B cell (primary cell): ENCODE measurements around the gene ADAM19. TPM values are rescaled to one million over a fixed set of nuclear protein-coding genes. Genes with fewer than 3 reads are reported as not detected.

Experiments
- ATAC-seq: fragments of 200-7000 bp; cut with Tn5 transposase; one replicate; pipeline ENCODE4 v1.10.0; 2021; ENCODE audit warnings: low read depth, mild to moderate bottlenecking, moderate number of reproducible peaks, moderate library complexity
- CTCF ChIA-PET: fragments of 350-600 bp; sonication (Branson Sonifier 250); formaldehyde crosslinking; loops from one replicate; lab custom pipeline; 2021; ENCODE audit warnings: antibody characterized with exemption, inconsistent platforms; lab: Charles Lee
- POLR2A ChIA-PET: fragments of 350-600 bp; sonication (Branson Sonifier 250); formaldehyde crosslinking; loops from one replicate; lab custom pipeline; 2021; ENCODE audit warnings: antibody characterized with exemption; lab: Charles Lee
- DNase-seq: peaks from one replicate; pipeline ENCODE4 v3.0.0; 2013
- H2AFZ ChIP-seq: 2 replicates; pipeline ENCODE4 v1.6.1; 2012; ENCODE audit warnings: mild to moderate bottlenecking, low read depth, low read length; ENCODE audit not compliant: insufficient read depth, poor library complexity, severe bottlenecking
- H3K27ac ChIP-seq, 2 donors: 1 replicate in 1 of 2; 2 replicates in 1 of 2; pipeline ENCODE4 v1.5.1; 2012 to 2013; ENCODE audit warnings: low read length in 2 of 2, mild to moderate bottlenecking in 2 of 2, moderate library complexity in 1 of 2
- H3K27me3 ChIP-seq, 4 experiments: fragments of 200-600 bp in 1 of 4; sonication (generic) in 1 of 4; replicated peaks in 1 of 4; 1 replicate in 2 of 4; 2 replicates in 2 of 4; pipeline versions ENCODE4 v1.6.1 to v1.7.0; 2013 to 2016; ENCODE audit warnings: low read length in 3 of 4, mild to moderate bottlenecking in 2 of 4, mixed read lengths in 1 of 4, moderate library complexity in 1 of 4; ENCODE audit not compliant: insufficient read depth in 4 of 4, control insufficient read depth in 3 of 4; ENCODE audit errors: control extremely low read depth in 1 of 4
- H3K36me3 ChIP-seq, 2 experiments: replicated peaks in 1 of 2; 1 replicate in 1 of 2; 2 replicates in 1 of 2; pipeline versions ENCODE4 v1.6.1 to v1.7.1; 2013; ENCODE audit warnings: low read length in 1 of 2; ENCODE audit not compliant: insufficient read depth in 2 of 2, control insufficient read depth in 1 of 2; ENCODE audit errors: control extremely low read depth in 1 of 2, extremely low read depth in 1 of 2
- H3K4me1 ChIP-seq, 2 donors: fragments of 200-600 bp in 1 of 2; sonication (generic) in 1 of 2; 1 replicate in 1 of 2; 2 replicates in 1 of 2; pipeline versions ENCODE4 v1.5.1 to v1.6.1; 2013 to 2017; ENCODE audit warnings: low read length in 2 of 2; ENCODE audit not compliant: control insufficient read depth in 2 of 2, insufficient read depth in 2 of 2
- H3K4me2 ChIP-seq: replicated peaks from 2 replicates; pipeline ENCODE3; 2012; ENCODE audit warnings: mild to moderate bottlenecking, low read depth, low read length; ENCODE audit not compliant: poor library complexity, severe bottlenecking
- H3K4me3 ChIP-seq, 5 experiments: fragments of 200-600 bp in 1 of 5; sonication (generic) in 1 of 5; 1 replicate in 3 of 5; 2 replicates in 2 of 5; pipeline versions ENCODE4 v1.5.1 to v1.7.0; 2011 to 2016; ENCODE audit warnings: low read length in 4 of 5, mild to moderate bottlenecking in 4 of 5, low read depth in 2 of 5, control low read depth in 1 of 5, moderate library complexity in 1 of 5; ENCODE audit not compliant: insufficient read depth in 1 of 5; ENCODE audit errors: control extremely low read depth in 1 of 5, extremely low read depth in 1 of 5
- H3K79me2 ChIP-seq: fragments of 200-600 bp; sonication (generic); one replicate; pipeline ENCODE4 v1.6.0; 2016; ENCODE audit warnings: low read length; ENCODE audit not compliant: control insufficient read depth, insufficient read depth
- H3K9ac ChIP-seq: fragments of 200-600 bp; sonication (generic); 2 replicates; pipeline ENCODE4 v1.6.1; 2017; ENCODE audit warnings: mild to moderate bottlenecking, low read length, moderate library complexity
- H3K9me3 ChIP-seq, 3 donors: one replicate each; pipeline versions ENCODE4 v1.6.1 to v1.7.1; 2013; ENCODE audit warnings: low read length in 2 of 3; ENCODE audit not compliant: control insufficient read depth in 2 of 3, insufficient read depth in 1 of 3; ENCODE audit errors: control extremely low read depth in 1 of 3
- H4K20me1 ChIP-seq: 2 replicates; pipeline ENCODE4 v1.6.0; 2012; ENCODE audit warnings: mild to moderate bottlenecking, low read length; ENCODE audit not compliant: insufficient read depth, control insufficient read depth, poor library complexity, severe bottlenecking
- H3K27ac Mint-ChIP-seq: one replicate; pipeline ENCODE4 v1.8.0; 2021; ENCODE audit warnings: mixed read lengths
- H3K27me3 Mint-ChIP-seq: one replicate; pipeline ENCODE4 v1.8.0; 2021; ENCODE audit warnings: mixed read lengths
- H3K4me1 Mint-ChIP-seq: one replicate; pipeline ENCODE4 v1.8.0; 2021; ENCODE audit warnings: mixed read lengths
- H3K4me3 Mint-ChIP-seq: one replicate; pipeline ENCODE4 v1.8.0; 2021; ENCODE audit warnings: mixed read lengths
- H3K9me3 Mint-ChIP-seq: one replicate; pipeline ENCODE4 v1.8.0; 2022; ENCODE audit warnings: mixed read lengths; ENCODE audit not compliant: insufficient read depth
- EZH2 ChIP-seq: IDR thresholded peaks from 2 replicates; pipeline ENCODE4 v1.6.1; 2012; ENCODE audit warnings: borderline replicate concordance, low read depth, mild to moderate bottlenecking, moderate library complexity, low read length; ENCODE audit not compliant: insufficient read depth, poor library complexity, severe bottlenecking
- WGBS: methylation state at CpG from one replicate; pipeline ENCODE4 v1.1.5; 2013; ENCODE audit warnings: missing lambda C conversion rate; ENCODE audit not compliant: insufficient coverage; 5-methylcytosine and 5-hydroxymethylcytosine counted together
- intact Hi-C: fragments of 100-400 bp; cut with micrococcal nuclease; formaldehyde crosslinking; loops from one replicate; pipeline ENCODE4 v1.10.0; 2022
- polyA plus RNA-seq: library from polyadenylated mRNA; depleted of rRNA; stranded (reverse); fragments of >200 nt; gene quantifications from 2 replicates; pipeline ENCODE4 v1.2.3, GENCODE V29; 2012
- total RNA-seq, 2 donors: library from RNA; stranded (reverse); fragments of 120-200 nt in 1 of 2; gene quantifications; 1 replicate in 1 of 2; 2 replicates in 1 of 2; pipeline versions ENCODE4 v1.2.3 to v1.2.4, GENCODE V29; 2013 to 2022
- TF ChIP-seq, protein P1 (sequence below): fragments of 200-600 bp; IDR thresholded peaks from one replicate; pipeline ENCODE4 v1.8.0; 2022; ENCODE audit warnings: antibody characterized with exemption, mild to moderate bottlenecking

Gene ADAM19
- total and polyA plus RNA-seq, 2 donors (not counting 1 experiment from before 2014, with no cell fraction given) = 110 to 171 TPM

DNA sequence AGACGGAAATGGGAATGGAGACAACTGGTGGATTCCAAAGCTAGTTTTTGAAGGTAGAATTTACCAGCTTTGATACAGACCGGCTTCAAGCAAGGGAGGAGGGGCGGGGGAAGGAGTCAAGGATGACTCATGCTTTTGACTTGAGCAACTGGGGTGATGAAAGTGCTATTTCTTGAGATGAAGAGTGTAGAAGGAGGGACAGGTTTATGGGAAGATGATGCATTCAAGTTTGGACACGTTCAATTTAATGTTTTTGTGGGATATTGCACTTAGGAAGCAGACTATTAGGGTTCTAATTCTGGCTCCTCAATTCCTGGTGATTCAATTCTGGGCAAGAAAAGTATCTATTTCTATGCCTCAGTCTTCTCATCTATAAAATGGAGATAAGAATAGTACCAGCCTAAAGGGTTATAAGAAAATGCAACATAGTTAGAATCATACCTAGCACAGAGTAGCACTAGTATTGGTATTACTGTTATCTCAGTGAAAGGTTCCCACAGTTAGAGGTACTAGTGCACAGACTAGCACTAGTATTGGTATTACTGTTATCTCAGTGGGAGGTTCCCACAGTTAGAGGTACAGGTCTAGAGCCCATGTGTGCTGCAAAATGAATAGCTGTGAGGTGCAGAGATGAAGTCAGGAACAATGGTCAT is 110.9 kb downstream of the ADAM19 start:
- ChIA-PET CTCF (interaction anchor here (0.6 to 8.4 kb wide), 5 partner anchors 10 to 277 kb away, joined by 3 to 37 read pairs (median 4); no protein-coding TSS in a partner anchor), POLR2A (no interaction called here)
- WGBS = 39% methylated on average over 4 of the region's 4 CpGs
- TF ChIP-seq, protein P1, sequence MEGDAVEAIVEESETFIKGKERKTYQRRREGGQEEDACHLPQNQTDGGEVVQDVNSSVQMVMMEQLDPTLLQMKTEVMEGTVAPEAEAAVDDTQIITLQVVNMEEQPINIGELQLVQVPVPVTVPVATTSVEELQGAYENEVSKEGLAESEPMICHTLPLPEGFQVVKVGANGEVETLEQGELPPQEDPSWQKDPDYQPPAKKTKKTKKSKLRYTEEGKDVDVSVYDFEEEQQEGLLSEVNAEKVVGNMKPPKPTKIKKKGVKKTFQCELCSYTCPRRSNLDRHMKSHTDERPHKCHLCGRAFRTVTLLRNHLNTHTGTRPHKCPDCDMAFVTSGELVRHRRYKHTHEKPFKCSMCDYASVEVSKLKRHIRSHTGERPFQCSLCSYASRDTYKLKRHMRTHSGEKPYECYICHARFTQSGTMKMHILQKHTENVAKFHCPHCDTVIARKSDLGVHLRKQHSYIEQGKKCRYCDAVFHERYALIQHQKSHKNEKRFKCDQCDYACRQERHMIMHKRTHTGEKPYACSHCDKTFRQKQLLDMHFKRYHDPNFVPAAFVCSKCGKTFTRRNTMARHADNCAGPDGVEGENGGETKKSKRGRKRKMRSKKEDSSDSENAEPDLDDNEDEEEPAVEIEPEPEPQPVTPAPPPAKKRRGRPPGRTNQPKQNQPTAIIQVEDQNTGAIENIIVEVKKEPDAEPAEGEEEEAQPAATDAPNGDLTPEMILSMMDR = no peak
- no peak for TF ChIP-seq EZH2
- Histone ChIP-seq H3K79me2 (peaks cover 14% of the 10 kb centered on the region), H3K4me2 (no peak overlapping the region), H3K4me3 (no peak overlapping the region), H3K4me1 (peaks cover 18 to 30% of the 10 kb centered on the region in 2 donors), H2AFZ (no peak overlapping the region), H3K27ac (no peak overlapping the region), H3K36me3 (peaks cover 0 to 24% of the 10 kb centered on the region in 2 experiments), H3K9ac (no peak overlapping the region), H3K27me3 (no peaks in the 10 kb centered on the region), H4K20me1 (no peaks in the 10 kb centered on the region), H3K9me3 (no peaks in the 10 kb centered on the region)
- H3K27ac Mint-ChIP-seq = peak overlapping the region; percentile 16
- H3K9me3 Mint-ChIP-seq = no peaks in the 10 kb centered on the region
- H3K27me3 Mint-ChIP-seq = no peaks in the 10 kb centered on the region
- H3K4me1 Mint-ChIP-seq = peaks cover 53% of the 10 kb centered on the region
- ATAC-seq (peak; percentile 39), DNase-seq (peak; percentile 6)
- peak overlapping the region; percentile 5 for H3K4me3 Mint-ChIP-seq
- intact Hi-C loops = no loop called here
